ENCODE results near the gene WDR43.
A peak's percentile ranks its signal among the peaks of the same experiment; 100 is the strongest.
"Not testable (repeated sequence)": the region's sequence is repeated elsewhere in the genome, so short reads cannot be mapped to it uniquely, and the experiment has no call there.

The WDR43 gene

DNA sequence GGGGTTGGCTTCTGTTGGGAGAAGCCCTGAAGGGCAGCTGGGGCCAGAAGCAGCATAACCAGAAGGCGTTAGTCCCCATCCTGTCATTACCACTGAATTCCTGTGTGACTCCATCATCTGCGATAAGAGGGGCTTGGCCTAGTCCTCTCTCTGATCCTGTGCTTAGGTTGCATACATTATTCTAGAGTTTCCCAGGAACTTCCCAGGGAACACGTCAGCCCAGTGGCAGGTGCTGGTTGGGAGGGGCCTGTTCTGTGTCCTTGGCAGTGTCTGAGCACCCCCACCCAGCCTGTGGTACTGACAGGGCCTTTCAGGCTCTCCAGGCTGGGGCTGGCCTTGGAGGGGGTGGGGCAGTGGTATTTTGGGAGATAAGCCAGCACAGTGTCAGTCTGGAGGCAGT is 82.1 kb downstream of the WDR43 start:
- H3K79me1 ChIP-seq (ENCODE audit: low read depth, low read length): no peaks in the 10 kb centered on the region
- H4K8ac ChIP-seq (ENCODE audit: low read depth, low read length): no peak overlapping the region
- H4K91ac ChIP-seq (ENCODE audit: low read depth, low read length, poor library complexity): no peak overlapping the region
- no peak overlapping the region for H3K27ac ChIP-seq (replicated peaks; ENCODE audit: low read length)
- WGBS, 2 donors (ENCODE audit: extremely low coverage in 2 of 2, insufficient read length in 2 of 2, insufficient replicate concordance in 1 of 2): no CpG with 5 or more reads among the region's 3 CpGs
- no peak overlapping the region for H2BK12ac ChIP-seq (ENCODE audit: low read length)
- H3K4me1 ChIP-seq (ENCODE audit: control insufficient read depth in 2 of 2, insufficient read depth in 1 of 2, low read depth in 1 of 2, low read length in 2 of 2): peaks cover 10 to 15% of the 10 kb centered on the region in 2 donors
- no peak overlapping the region for H2BK120ac ChIP-seq (ENCODE audit: low read depth, low read length)
- no peak overlapping the region for H3K14ac ChIP-seq (ENCODE audit: low read length)
- peaks cover 0 to 17% (median 0%) of the 10 kb centered on the region in 3 experiments for H3K27me3 ChIP-seq (ENCODE audit: control insufficient read depth in 3 of 3, insufficient read depth in 3 of 3, low read depth in 1 of 3, low read length in 3 of 3)
- H2BK15ac ChIP-seq (ENCODE audit: low read length): no peak overlapping the region
- no peak overlapping the region for H2AFZ ChIP-seq (ENCODE audit: low read length)
- H3K4me2 ChIP-seq (ENCODE audit: insufficient read depth, low read length, poor library complexity, severe bottlenecking): no peak overlapping the region
- no peaks in the 10 kb centered on the region for H3K36me3 ChIP-seq (replicated peaks in 1 of 2; ENCODE audit: control insufficient read depth in 2 of 2, insufficient read depth in 2 of 2, low read length in 2 of 2)
- no peak overlapping the region for H2BK5ac ChIP-seq (ENCODE audit: low read length)
- H3K4me3 ChIP-seq (ENCODE audit: low read length in 2 of 2): no peak overlapping the region
- no peak for DNase-seq (ENCODE audit: low spot score)
- H3K18ac ChIP-seq (ENCODE audit: low read length): no peak overlapping the region
- no peak overlapping the region for H3K4ac ChIP-seq (ENCODE audit: low read length)
- no peak overlapping the region for H2AK5ac ChIP-seq (ENCODE audit: low read depth, low read length)
- H3K23ac ChIP-seq (ENCODE audit: low read depth, low read length, poor library complexity): no peak overlapping the region
- no peaks in the 10 kb centered on the region for H3K9me3 ChIP-seq (replicated peaks in 1 of 2; ENCODE audit: control insufficient read depth in 2 of 2, insufficient read depth in 1 of 2, low read depth in 1 of 2, low read length in 2 of 2)
- no peak overlapping the region for H3K9ac ChIP-seq (ENCODE audit: low read depth, low read length, poor library complexity)

- no CpG with 5 or more reads among the region's 10 CpGs for WGBS, 2 donors (ENCODE audit: extremely low coverage in 2 of 2, insufficient read length in 2 of 2, insufficient replicate concordance in 1 of 2)
- no peak overlapping the region for H3K9ac ChIP-seq (ENCODE audit: low read depth, low read length, poor library complexity)
- no peaks in the 10 kb centered on the region for H3K9me3 ChIP-seq (replicated peaks in 1 of 2; ENCODE audit: control insufficient read depth in 2 of 2, insufficient read depth in 1 of 2, low read depth in 1 of 2, low read length in 2 of 2)
- H2BK12ac ChIP-seq (ENCODE audit: low read length): peak overlapping the region; percentile 43
- H2AFZ ChIP-seq (ENCODE audit: low read length): no peak overlapping the region
- no peak overlapping the region for H4K91ac ChIP-seq (ENCODE audit: low read depth, low read length, poor library complexity)
- H4K8ac ChIP-seq (ENCODE audit: low read depth, low read length): no peak overlapping the region
- H2AK5ac ChIP-seq (ENCODE audit: low read depth, low read length): peak overlapping the region; percentile 30
- DNase-seq (ENCODE audit: low spot score): no peak
- no peaks in the 10 kb centered on the region for H3K79me1 ChIP-seq (ENCODE audit: low read depth, low read length)
- H3K4ac ChIP-seq (ENCODE audit: low read length): no peak overlapping the region
- peak overlapping the region; percentile 26 for H2BK15ac ChIP-seq (ENCODE audit: low read length)
- no peaks in the 10 kb centered on the region for H3K36me3 ChIP-seq (replicated peaks in 1 of 2; ENCODE audit: control insufficient read depth in 2 of 2, insufficient read depth in 2 of 2, low read length in 2 of 2)
- H3K4me3 ChIP-seq (ENCODE audit: low read length in 2 of 2): peak overlapping the region in 1 of 2 donors; percentile 9
- H3K14ac ChIP-seq (ENCODE audit: low read length): peak overlapping the region; percentile 51
- no peak overlapping the region for H3K23ac ChIP-seq (ENCODE audit: low read depth, low read length, poor library complexity)
- H3K4me2 ChIP-seq (ENCODE audit: insufficient read depth, low read length, poor library complexity, severe bottlenecking): no peak overlapping the region
- peaks cover 12 to 19% of the 10 kb centered on the region in 2 donors for H3K4me1 ChIP-seq (ENCODE audit: control insufficient read depth in 2 of 2, insufficient read depth in 1 of 2, low read depth in 1 of 2, low read length in 2 of 2)
- H3K27me3 ChIP-seq (ENCODE audit: control insufficient read depth in 3 of 3, insufficient read depth in 3 of 3, low read depth in 1 of 3, low read length in 3 of 3): peaks cover 0 to 17% (median 0%) of the 10 kb centered on the region in 3 experiments
- H3K27ac ChIP-seq (replicated peaks; ENCODE audit: low read length): no peak overlapping the region
- H3K18ac ChIP-seq (ENCODE audit: low read length): no peak overlapping the region
- no peak overlapping the region for H2BK5ac ChIP-seq (ENCODE audit: low read length)
- H2BK120ac ChIP-seq (ENCODE audit: low read depth, low read length): no peak overlapping the region
These were observed 82.9 kb downstream of the WDR43 start for GRCh38 chr2:28977176-28977875.

DNA sequence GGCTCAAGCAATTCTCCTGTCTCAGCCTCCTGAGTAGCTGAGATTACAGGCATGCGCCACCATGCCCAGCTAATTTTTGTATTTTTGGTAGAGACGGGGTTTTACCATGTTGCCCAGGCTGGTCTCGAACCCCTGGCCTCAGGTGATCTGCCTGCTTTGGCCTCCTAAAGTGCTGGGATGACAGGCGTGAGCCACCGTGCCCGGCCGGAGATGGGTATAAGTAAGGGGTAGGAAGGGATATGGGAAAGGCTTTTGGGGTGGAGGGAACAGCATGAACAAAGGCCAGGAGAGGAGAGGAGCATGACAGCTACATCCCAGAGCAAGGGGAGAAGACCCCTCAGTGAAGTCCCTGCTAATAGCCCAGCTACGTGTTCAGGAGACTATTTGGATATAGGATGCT is 83.5 kb downstream of the WDR43 start:
- WGBS, 2 donors (ENCODE audit: extremely low coverage in 2 of 2, insufficient read length in 2 of 2, insufficient replicate concordance in 1 of 2): no CpG with 5 or more reads among the region's 8 CpGs
- H2AFZ ChIP-seq (ENCODE audit: low read length); H2BK5ac ChIP-seq (ENCODE audit: low read length); DNase-seq (ENCODE audit: low spot score); H3K14ac ChIP-seq (ENCODE audit: low read length); H2BK12ac ChIP-seq (ENCODE audit: low read length); H3K9ac ChIP-seq (ENCODE audit: low read depth, low read length, poor library complexity); H3K23ac ChIP-seq (ENCODE audit: low read depth, low read length, poor library complexity); H3K4me3 ChIP-seq (ENCODE audit: low read length in 2 of 2); H3K9me3 ChIP-seq (replicated peaks in 1 of 2; ENCODE audit: control insufficient read depth in 2 of 2, insufficient read depth in 1 of 2, low read depth in 1 of 2, low read length in 2 of 2); H4K8ac ChIP-seq (ENCODE audit: low read depth, low read length); H2BK120ac ChIP-seq (ENCODE audit: low read depth, low read length); H3K36me3 ChIP-seq (replicated peaks in 1 of 2; ENCODE audit: control insufficient read depth in 2 of 2, insufficient read depth in 2 of 2, low read length in 2 of 2); H3K79me1 ChIP-seq (ENCODE audit: low read depth, low read length); H2BK15ac ChIP-seq (ENCODE audit: low read length); H3K4ac ChIP-seq (ENCODE audit: low read length); H4K91ac ChIP-seq (ENCODE audit: low read depth, low read length, poor library complexity); H3K4me2 ChIP-seq (ENCODE audit: insufficient read depth, low read length, poor library complexity, severe bottlenecking); H2AK5ac ChIP-seq (ENCODE audit: low read depth, low read length); H3K18ac ChIP-seq (ENCODE audit: low read length); H3K27ac ChIP-seq (replicated peaks; ENCODE audit: low read length): not testable (repeated sequence)
- Histone ChIP-seq H3K27me3 (ENCODE audit: control insufficient read depth in 3 of 3, insufficient read depth in 3 of 3, low read depth in 1 of 3, low read length in 3 of 3) (peaks cover 0 to 11% (median 0%) of the 10 kb centered on the region in 3 experiments), H3K4me1 (ENCODE audit: control insufficient read depth in 2 of 2, insufficient read depth in 1 of 2, low read depth in 1 of 2, low read length in 2 of 2) (peaks cover 12 to 19% of the 10 kb centered on the region in 2 donors)

GRCh38 chr2:28978606-28979005 is 84.1 kb downstream of the WDR43 start:
- Histone ChIP-seq H2AFZ (ENCODE audit: low read length) (no peak overlapping the region), H3K4ac (ENCODE audit: low read length) (no peak overlapping the region), H3K4me1 (ENCODE audit: control insufficient read depth in 2 of 2, insufficient read depth in 1 of 2, low read depth in 1 of 2, low read length in 2 of 2) (peaks cover 12 to 19% of the 10 kb centered on the region in 2 donors), H3K9ac (ENCODE audit: low read depth, low read length, poor library complexity) (no peak overlapping the region), H2BK15ac (ENCODE audit: low read length) (no peak overlapping the region), H3K4me3 (ENCODE audit: low read length in 2 of 2) (no peak overlapping the region), H2BK12ac (ENCODE audit: low read length) (no peak overlapping the region), H3K4me2 (ENCODE audit: insufficient read depth, low read length, poor library complexity, severe bottlenecking) (no peak overlapping the region), H2AK5ac (ENCODE audit: low read depth, low read length) (no peak overlapping the region), H3K23ac (ENCODE audit: low read depth, low read length, poor library complexity) (no peak overlapping the region), H4K91ac (ENCODE audit: low read depth, low read length, poor library complexity) (no peak overlapping the region), H3K14ac (ENCODE audit: low read length) (no peak overlapping the region), H2BK120ac (ENCODE audit: low read depth, low read length) (peak overlapping the region; percentile 16), H3K9me3 (replicated peaks in 1 of 2; ENCODE audit: control insufficient read depth in 2 of 2, insufficient read depth in 1 of 2, low read depth in 1 of 2, low read length in 2 of 2) (no peaks in the 10 kb centered on the region), H3K79me1 (ENCODE audit: low read depth, low read length) (no peaks in the 10 kb centered on the region), H4K8ac (ENCODE audit: low read depth, low read length) (no peak overlapping the region), H3K18ac (ENCODE audit: low read length) (no peak overlapping the region), H2BK5ac (ENCODE audit: low read length) (no peak overlapping the region), H3K27me3 (ENCODE audit: control insufficient read depth in 3 of 3, insufficient read depth in 3 of 3, low read depth in 1 of 3, low read length in 3 of 3) (peaks cover 0 to 13% (median 0%) of the 10 kb centered on the region in 3 experiments), H3K36me3 (replicated peaks in 1 of 2; ENCODE audit: control insufficient read depth in 2 of 2, insufficient read depth in 2 of 2, low read length in 2 of 2) (no peaks in the 10 kb centered on the region), H3K27ac (replicated peaks; ENCODE audit: low read length) (no peak overlapping the region)
- DNase-seq (ENCODE audit: low spot score): no peak
- WGBS, 2 donors (ENCODE audit: extremely low coverage in 2 of 2, insufficient read length in 2 of 2, insufficient replicate concordance in 1 of 2): no CpG with 5 or more reads among the region's 6 CpGs

All from neuronal stem cell (in vitro differentiated cells).